GM18517 (cell line): ENCODE measurements around the gene PMF1.
A peak's percentile ranks its signal among the peaks of the same experiment; 100 is the strongest.
"Not testable (repeated sequence)": the region's sequence is repeated elsewhere in the genome, so short reads cannot be mapped to it uniquely, and the experiment has no call there.

Experiments
- ATAC-seq: cut with Tn5 transposase; IDR thresholded peaks from one replicate; pipeline ENCODE4 v1.9.1; 2021; ENCODE audit warnings: mild to moderate bottlenecking, moderate library complexity; ENCODE audit not compliant: unreplicated experiment

PMF1 gene, protein sequence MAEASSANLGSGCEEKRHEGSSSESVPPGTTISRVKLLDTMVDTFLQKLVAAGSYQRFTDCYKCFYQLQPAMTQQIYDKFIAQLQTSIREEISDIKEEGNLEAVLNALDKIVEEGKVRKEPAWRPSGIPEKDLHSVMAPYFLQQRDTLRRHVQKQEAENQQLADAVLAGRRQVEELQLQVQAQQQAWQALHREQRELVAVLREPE

DNA sequence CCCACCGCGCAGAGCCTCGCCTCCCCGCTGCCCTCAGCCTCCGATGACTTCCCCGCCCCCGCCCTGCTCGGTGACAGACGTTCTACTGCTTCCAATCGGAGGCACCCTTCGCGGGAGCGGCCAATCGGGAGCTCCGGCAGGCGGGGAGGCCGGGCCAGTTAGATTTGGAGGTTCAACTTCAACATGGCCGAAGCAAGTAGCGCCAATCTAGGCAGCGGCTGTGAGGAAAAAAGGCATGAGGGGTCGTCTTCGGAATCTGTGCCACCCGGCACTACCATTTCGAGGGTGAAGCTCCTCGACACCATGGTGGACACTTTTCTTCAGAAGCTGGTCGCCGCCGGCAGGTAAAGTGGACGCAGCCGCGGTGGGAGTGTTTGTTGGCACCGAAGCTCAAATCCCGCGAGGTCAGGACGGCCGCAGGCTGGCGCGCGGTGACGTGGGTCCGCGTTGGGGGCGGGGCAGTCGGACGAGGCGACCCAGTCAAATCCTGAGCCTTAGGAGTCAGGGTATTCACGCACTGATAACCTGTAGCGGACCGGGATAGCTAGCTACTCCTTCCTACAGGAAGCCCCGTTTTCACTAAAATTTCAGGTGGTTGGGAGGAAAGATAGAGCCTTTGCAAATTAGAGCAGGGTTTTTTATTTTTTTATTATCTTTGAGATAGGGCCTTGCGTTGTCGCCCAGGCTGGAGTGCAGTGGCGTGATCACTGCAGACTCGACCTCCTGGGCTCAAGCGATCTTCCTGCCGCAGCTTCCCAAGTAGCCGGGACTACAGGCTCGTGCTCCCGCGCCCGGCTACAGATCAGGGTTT lies at the start of gene PMF1:
Gene PMF1, plus strand, starts transcription at position 175 of the 811 bp plus-strand sequence. Its CDS starts 9 bp downstream, at position 184.
- peak; percentile 81 for ATAC-seq

DNA sequence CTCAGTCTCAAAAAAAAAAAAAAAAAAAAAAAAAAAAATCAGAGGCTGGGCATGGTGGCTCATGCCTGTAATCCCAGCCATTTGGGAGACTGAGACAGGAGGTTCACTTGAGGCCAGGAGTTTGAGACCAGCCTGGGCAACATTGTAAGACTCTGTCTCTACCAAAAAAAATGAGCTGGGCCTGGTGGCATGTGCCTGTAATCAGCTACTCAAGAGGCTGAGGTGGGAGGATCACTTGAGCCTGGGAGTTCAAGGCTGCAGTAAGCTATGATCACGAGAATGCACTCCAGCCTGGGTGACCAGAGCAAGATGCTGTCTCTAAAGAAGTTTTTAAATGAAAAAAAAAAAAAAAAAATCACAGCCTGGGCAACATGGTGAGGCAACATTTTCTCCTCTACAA lies 49.1 kb upstream of the PMF1 start:
- ATAC-seq, result no peak

DNA sequence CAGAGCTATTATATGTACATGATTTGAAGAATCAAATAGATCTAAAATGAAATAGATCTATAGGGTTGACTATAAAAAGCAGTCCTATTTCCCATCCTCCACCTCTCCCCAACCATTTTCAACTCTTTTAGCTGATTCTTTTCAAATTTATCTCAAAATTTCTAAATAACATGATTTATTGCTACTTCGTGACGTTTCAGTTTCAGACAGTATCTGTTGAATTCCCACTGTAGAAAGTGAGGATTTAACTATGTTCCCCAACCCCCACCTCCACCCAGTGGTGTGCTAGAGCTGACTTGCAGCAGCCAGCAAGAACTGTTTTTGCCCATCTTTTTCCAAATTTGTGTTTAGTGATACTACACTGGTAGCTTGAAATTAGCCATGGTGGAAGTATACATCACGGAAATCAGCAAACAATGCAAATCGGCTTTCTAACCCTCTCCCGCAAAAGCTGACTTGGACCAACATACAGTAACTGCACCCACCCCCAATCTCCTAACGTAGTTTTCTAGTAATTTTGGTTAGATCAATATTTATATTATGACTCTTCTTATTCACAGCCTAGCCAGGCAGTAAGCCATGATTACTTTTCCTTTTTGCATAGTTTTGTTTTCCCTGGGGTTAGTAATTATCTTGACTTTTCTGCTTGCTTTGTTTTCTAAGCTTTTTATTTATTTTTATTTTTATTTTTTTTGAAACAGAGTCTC lies 48.5 kb upstream of the PMF1 start:
- no peak for ATAC-seq

DNA sequence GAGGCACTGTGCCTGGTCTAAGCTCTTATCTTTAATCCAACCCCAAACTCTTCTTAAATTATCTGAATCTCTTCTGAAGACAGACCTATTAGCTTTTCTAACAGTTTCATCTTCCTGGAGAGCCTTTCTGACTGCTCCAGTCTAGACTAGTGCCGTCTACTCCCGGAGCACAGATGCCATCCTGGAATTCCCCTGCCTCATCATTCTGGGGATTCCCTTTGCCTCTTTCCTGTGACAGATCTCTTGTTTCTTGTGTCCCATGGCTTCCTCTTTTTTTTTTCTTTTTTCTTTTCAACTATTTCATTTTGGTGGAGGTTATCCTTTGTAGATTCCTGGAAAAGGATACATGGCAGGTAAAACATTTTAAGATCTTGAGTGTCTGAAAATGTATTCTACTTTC lies 47.7 kb upstream of the PMF1 start:
- no peak for ATAC-seq

DNA sequence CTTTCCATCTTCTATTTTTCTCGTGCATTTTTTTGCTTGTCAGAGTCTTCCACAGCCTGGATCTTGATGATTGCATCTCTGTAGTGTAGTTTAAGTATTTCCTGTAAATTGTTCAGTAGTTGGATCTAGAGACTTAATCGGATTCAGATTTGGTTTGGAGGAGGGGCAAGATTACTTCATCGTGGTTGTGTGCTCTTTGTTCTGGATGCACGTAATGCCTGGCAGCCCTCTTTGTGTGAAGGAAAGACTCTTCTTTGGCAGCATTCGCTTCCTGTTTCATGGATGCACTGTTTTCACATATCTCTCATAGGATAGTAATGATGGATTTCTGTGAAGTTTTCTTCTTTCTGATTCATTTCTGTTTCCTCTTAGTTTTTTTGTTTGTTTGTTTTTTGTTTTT lies 45.3 kb upstream of the PMF1 start:
- ATAC-seq, result no peak

DNA sequence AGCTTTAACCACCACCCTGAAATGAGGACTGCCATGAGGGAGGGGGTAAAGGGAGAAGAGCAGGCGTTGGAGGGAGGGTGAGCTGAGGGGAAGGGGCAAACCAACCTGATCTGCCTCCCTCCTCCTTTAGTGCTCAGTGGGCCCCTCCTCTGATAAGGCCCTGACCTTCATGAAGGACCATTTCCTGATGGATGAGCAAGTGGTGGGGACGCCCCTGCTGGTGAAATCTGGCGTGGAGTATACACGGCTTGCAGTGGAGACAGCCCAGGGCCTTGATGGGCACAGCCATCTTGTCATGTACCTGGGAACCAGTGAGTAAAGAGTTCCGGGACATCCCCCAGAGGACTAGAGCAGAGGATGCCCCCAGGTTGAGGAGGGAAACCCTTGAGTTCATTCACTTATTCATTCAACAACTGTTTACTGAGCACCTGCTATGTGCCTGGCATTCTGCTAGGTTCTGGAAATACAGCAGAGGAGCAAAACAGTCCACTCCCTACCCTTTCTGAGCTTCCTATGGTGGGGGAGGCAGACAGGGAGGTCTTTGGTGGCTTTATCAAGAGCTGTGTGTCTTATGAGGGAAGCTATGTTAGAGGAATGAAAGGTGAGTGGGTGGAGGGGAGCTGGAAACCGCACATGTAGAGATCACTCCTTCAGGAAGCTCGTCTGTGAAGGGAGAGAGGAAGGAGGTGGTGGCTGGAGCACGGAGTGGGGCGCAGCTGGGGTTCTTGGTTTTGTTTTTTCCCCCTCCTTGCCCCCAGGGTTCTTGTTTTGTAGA lies 39.9 kb upstream of the PMF1 start:
- no peak for ATAC-seq

DNA sequence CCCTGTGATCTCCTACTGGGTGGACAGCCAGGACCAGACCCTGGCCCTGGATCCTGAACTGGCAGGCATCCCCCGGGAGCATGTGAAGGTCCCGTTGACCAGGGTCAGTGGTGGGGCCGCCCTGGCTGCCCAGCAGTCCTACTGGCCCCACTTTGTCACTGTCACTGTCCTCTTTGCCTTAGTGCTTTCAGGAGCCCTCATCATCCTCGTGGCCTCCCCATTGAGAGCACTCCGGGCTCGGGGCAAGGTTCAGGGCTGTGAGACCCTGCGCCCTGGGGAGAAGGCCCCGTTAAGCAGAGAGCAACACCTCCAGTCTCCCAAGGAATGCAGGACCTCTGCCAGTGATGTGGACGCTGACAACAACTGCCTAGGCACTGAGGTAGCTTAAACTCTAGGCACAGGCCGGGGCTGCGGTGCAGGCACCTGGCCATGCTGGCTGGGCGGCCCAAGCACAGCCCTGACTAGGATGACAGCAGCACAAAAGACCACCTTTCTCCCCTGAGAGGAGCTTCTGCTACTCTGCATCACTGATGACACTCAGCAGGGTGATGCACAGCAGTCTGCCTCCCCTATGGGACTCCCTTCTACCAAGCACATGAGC lies 36.1 kb upstream of the PMF1 start:
- ATAC-seq, result no peak

DNA sequence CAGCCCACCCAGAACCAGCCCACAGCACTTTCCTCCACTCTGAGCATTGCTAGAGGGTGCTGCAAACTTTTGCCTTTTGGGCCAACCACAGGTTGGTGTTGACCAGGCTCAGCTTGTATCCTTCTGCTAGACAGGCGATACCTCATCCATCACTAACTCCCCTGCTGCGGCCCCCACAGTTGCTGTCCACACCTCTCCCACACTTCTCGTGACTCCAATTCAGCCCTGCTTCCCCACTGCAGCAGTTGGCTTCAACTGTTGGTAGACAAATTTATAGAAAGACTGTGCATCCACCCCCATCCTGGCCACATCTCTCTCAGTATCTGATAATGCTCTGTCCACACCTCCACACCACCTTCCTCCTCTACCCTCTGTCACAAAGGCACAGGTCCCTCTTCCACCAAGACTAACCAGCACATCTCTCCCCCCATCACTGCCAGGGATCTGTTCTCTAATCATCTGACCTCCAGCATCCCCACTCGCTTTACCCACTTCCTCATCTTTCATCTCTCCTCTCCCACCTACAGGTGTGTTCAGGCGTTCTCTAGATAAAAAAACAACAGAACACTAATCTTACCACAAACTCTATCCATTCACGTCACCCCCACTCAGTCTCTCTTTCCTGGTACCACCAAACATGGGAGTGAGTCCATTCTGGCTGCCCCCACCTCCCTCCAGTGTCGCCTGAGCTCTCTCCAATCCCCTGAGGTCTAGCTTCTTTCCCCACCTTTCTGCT lies 34.7 kb upstream of the PMF1 start:
- ATAC-seq, result no peak

DNA sequence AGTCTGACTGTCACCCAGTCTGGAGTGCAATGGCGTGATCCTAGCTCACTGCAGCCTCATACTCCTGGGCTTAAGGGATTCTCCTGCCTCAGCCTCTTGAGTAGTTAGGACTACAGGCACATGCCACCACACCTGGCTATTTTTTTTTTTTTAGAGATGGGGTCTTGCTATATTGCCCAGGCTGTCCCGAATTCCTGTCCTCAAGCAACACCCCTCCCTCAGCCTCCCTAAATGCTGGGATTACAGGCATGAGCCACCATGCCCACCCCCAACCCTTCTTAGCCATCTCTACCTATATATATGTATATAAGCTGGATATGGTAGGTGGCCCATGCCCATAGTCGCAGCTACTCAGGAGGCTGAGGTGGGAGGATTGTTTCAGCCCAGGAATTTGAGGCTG lies 32.3 kb upstream of the PMF1 start:
- no peak for ATAC-seq

DNA sequence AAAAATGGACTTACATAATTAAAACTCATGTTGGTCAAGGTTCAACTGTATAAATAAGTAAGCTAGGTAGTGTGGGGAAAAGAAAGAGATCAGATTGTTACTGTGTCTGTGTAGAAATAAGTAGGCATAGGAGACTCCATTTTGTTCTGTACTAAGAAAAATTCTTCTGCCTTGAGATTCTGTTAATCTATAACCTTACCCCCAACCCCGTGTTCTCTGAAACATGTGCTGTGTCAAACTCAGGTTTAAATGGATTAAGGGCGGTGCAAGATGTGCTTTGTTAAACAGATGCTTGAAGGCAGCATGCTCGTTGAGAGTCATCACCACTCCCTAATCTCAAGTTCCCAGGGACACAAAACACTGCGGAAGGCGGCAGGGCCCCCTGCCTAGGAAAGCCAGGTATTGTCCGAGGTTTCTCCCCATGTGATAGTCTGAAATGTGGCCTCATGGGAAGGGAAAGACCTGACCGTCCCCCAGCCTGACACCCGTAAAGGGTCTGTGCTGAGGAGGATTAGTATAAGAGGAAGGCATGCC lies 31.3 kb upstream of the PMF1 start:
- ATAC-seq, result not testable (repeated sequence)

DNA sequence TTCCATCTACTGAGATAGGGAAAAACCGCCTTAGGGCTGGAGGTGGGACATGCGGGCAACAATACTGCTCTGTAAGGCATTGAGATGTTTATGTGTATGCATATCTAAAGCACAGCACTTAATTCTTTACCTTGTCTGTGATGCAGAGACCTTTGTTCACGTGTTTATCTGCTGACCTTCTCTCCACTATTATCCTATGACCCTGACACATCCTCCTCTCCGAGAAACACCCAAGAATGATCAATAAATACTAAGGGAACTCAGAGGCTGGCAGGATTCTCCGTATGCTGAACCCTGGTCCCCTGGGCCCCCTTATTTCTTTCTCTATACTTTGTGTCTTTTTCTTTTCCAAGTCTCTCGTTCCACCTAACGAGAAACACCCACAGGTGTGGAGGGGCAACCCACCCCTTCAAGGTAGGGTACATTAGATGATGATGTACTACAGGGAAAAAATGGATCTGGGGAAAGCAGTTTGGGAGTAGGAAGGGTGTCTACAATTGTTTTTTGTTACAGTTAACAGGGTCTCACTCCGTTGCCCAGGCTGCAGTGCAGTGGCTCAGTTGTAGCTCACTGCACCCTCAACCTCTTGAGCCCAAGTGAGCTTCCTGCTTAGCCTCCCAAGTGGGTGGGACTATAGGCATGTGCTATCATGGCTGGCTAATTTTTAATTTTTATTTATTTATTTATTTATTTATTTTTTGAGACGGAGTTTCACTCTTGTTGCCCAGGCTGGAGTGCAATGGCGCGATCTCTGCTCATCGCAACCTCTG lies 30.6 kb upstream of the PMF1 start:
- not testable (repeated sequence) for ATAC-seq

DNA sequence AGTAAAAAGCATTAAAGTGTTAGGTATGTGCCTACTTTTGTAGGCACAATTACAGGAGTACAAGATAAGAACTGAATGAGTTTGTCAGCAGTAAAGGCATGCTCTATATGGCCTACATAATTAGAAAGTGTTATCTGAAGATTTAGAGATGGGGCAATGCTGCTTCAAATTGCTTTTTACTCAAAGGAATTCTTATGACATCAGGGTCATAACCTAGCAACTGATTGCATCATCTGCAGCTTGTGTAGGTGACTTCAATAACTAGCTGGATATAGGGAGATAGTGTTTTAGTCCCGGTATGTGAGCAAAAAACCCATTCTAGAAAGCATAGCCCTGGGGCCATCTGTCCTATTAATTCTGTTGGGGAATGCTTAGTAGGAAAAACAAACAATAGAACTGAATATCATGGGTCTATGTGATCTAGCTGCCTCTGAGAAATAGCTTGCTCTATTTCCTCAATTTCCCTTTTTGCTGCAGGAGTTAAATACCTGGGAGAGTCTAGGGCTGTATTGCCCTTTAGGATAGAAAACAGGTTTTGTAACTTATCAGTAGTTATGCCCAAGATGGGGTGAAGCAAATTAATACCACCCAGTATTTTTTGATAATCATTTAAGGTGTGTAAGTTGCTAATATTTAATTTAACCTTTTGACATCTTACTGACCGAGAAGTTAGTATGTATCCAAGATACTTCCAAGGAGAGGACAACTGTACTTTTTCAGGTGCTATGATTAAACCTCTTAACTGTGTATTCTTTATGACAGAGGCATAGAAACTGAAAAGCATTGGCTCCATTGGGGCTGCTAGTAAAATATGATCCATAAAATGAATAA lies 26.2 kb upstream of the PMF1 start:
- not testable (repeated sequence) for ATAC-seq

DNA sequence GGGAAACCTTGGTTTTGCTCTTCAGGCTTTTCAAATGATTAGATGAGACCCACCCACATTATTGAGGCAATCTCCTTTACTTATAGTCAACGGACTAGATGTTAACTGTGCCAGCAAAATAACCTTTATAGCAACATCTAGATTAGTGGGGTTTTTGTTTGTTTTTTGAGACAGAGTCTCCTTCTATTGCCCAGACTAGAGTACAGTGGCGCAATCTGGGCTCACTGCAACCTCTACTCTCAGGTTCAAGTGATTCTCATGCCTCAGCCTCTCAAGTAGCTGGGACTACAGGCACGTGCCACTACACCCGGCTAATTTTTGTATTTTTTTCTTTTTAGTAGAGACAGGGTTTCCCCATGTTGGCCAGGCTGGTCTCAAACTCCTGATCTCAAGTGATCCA lies 22.5 kb upstream of the PMF1 start:
- not testable (repeated sequence) for ATAC-seq

DNA sequence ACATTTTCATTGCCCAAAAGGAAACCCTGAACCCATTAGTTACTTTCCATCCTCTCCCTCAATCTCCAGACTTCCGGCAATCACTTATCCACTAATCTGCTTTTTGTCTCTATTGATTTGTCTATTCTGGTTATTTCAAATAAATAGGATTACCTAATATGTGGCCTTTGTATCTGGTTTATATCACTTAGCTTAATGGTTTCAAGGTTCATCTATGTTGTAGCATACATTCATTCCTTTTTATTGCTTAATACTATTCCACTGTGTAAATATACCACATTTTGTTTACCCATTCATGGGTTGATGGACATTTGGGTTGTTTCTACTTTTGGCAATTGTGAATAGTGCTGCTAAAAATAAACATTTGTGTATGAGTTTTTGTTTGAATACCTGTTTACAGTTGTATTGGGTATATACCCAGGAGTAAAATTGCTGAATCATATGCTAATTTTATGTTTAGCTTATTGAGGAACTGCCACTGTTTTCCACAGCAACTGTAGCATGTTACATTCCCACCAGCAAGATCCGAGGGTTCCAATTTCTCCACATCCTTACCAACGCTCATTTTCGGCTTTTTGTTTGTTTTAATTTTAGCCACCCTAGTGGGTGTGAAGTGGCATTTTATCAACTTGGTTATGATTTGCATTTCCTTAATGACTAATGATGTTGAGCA lies 21.4 kb upstream of the PMF1 start:
- no peak for ATAC-seq

DNA sequence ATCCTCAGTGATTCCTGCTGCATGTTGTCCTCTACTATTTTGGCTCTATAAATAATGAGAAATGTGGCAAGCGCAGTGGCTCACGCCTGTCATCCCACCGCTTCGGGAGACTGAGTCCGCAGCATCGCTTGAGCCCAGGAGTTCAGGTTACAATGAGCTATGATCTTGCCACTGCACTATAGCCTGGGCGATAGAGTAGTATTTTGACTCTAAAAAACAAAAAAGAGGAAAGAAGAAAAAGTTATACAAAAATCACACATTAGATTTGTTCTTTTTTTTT lies 19.7 kb upstream of the PMF1 start:
- peak; percentile 2 for ATAC-seq

DNA sequence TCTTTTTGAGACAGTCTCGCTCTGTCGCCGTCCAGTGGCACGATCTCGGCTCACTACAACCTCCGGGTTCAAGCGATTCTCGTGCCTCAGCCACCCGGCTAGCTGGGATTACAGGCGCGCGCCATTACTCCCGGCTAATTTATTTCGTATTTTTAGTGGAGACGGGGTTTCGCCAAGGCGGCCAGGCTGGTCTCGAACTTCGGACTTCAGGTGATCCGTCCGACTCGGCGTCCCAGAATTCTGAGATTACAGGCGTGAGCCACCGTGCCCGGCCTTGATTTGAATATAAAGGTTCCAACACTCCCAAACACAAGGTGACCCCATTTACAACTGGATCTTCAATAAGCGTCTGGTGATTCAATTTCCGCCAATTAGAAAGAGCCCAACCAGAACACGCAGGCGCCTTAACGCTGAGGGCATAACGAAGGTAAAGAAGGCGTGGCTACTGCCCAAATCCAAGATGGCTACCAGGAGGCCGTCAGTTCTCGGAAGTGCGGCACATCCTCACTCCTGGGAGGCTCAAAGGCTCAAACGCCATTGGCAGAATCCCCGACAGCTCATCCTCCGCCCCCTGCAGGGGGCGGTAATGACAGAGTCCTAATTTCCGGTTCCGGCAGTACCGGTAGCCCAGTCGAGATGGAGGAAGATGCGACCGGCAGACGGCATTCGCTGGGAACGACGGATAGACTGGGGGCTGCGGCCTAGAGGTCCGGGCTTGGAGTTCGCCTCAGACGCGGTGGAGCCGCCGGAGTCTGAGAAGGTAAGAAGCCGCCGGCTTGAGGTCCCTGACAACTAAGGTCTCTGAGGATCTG lies 19.1 kb upstream of the PMF1 start, which contains the start of gene SLC25A44:
Gene SLC25A44, plus strand, starts transcription at position 617 of the 812 bp plus-strand sequence. CDS start 5,744 bp downstream, outside the sequence.
- peak; percentile 91 for ATAC-seq

DNA sequence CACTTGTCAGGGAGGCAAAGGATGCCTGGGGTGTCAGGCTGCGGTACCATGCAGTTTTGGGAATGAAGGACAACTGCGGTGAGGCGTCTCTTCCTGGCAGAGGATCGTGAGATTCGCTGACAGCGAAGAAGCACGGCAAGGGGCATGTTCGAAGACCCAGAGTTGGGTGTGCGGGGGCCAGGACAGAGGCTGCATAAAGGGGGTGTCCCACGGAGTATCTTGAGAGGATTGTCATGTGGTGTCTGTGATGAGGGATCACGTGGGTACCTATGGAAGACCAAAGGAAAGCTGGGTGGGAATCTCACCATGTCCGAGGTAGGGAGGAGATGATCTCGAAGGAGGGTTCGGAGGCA lies 18.5 kb upstream of the PMF1 start:
- ATAC-seq, result peak; percentile 7
